GM19468 (cell line): Measurements from ENCODE around the gene ALCAM.
"Not testable (repeated sequence)": the region's sequence is repeated elsewhere in the genome, so short reads cannot be mapped to it uniquely, and the experiment has no call there.

ENCODE experiments used
- ATAC-seq: cut with Tn5 transposase; IDR thresholded peaks from one replicate; pipeline ENCODE4 v1.9.1; 2021; ENCODE audit warnings: mild to moderate bottlenecking, moderate library complexity, moderate number of reproducible peaks; ENCODE audit not compliant: unreplicated experiment; ENCODE audit errors: extremely low read depth

The ALCAM gene

GRCh38 chr3:105561876-105562275, 195.2 kb downstream of the ALCAM start:
- ATAC-seq = no peak

- ATAC-seq = no peak
These were observed 198.0 kb downstream of the ALCAM start for GRCh38 chr3:105564546-105565288.

- ATAC-seq = no peak
These were observed 204.3 kb downstream of the ALCAM start for GRCh38 chr3:105571005-105571404.

GRCh38 chr3:105572501-105572900, 205.8 kb downstream of the ALCAM start:
- ATAC-seq = no peak

- ATAC-seq = no peak
These were observed 212.7 kb downstream of the ALCAM start for GRCh38 chr3:105579439-105579838.

- no peak for ATAC-seq
These were observed 213.7 kb downstream of the ALCAM start for GRCh38 chr3:105580296-105580965.

GRCh38 chr3:105582015-105582414, 215.3 kb downstream of the ALCAM start:
- ATAC-seq = no peak

GRCh38 chr3:105584003-105584790, 217.5 kb downstream of the ALCAM start:
- no peak for ATAC-seq

DNA sequence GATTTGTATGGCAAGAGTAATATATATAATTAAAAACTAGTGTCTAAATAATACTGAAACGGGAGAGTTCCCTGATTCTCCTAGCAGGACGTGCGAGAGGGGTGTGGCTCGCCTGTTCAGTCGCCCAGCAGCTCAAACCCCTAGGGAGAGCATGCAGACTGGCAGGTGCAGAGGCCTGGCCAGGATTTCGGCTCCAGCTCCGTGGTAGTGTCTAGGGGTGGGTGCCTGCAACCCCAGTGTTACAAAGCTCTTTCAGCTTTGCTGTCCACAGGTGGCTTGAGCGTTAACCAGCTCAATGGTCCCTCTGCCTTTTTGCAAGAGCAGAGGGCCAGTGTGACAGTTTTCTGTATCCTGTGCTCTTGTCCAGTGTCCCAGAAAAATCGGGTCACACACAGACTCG, 226.6 kb downstream of the ALCAM start:
- ATAC-seq = no peak

- no peak for ATAC-seq
These were observed 227.5 kb downstream of the ALCAM start for GRCh38 chr3:105594219-105594618.

DNA sequence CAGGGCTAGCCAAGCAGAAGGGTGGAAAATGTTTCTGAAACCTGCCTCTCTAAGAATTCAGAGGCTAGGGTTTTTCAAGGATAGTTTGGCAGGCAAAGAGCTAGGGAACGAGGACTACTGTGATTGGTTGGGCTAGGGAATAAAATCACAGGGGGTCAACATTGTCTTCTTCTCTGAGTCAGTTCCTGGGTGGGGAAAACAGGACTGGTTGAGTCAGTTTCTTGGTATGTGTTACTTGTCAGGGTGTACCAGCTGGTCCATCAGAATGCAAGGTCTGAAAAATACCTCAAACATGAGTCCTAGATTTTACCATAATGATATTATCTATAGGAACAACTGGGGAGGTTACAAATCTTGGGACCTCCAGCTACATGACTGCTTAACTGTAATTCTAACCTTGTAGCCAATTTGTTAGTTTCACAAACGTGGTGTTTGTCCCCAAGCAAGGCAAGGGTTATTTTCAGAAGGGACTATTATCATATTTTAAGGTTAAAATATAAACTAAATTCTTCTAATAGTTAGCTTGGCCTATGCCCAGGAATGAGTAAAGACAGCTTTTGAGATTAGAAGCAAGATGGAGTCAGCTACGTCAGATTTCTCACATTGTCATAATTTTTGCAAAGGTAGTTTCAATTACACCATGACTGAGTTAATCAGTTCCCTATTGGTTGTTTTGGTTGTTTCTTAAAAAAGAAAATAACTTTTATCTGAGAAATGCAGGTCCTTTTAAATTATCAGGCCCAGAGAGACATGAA, 231.5 kb downstream of the ALCAM start:
- ATAC-seq = no peak

DNA sequence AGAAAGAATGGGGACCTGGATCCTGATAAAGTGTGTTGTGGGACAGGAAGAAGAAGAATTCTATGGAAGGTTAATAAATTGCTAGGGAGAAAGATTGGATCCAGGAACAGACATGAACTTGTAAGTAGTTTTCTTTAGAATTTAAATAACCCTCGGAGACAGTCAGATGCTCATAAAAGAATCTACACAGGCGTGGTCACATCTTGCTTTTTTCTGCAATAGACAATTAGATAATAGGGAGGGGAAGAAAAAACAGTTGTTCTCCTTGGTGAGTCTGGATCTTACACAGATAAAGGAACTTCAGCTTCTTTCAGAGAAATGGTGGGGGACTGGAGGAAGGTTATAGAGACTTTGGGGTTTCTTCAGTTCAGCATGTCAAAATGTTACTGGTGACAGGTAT, 232.6 kb downstream of the ALCAM start:
- no peak for ATAC-seq

GRCh38 chr3:105601756-105602155, 235.0 kb downstream of the ALCAM start:
- not testable (repeated sequence) for ATAC-seq

DNA sequence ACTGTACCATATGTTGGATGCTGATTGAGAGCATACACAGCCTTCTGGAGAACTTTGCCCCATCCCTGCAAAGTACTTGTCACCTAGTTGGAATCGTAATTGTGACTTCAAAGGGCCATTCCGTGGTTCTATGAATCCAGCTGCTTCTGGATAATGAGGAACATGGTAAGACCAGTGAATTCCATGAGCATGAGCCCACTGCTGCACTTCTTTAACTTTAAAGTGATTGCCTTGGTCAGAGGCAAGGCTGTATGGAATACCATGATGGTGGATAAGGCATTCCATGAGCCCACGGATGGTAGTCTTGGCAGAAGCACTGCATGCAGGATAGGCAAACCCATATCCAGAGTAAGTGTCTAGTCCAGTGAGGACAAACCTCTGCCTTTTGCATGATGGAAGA, 235.6 kb downstream of the ALCAM start:
- not testable (repeated sequence) for ATAC-seq

GRCh38 chr3:105603516-105603915, 236.8 kb downstream of the ALCAM start:
- ATAC-seq = not testable (repeated sequence)

GRCh38 chr3:105606016-105606415, 239.3 kb downstream of the ALCAM start:
- ATAC-seq = no peak

- ATAC-seq = no peak
These were observed 241.9 kb downstream of the ALCAM start for GRCh38 chr3:105608623-105609022.

DNA sequence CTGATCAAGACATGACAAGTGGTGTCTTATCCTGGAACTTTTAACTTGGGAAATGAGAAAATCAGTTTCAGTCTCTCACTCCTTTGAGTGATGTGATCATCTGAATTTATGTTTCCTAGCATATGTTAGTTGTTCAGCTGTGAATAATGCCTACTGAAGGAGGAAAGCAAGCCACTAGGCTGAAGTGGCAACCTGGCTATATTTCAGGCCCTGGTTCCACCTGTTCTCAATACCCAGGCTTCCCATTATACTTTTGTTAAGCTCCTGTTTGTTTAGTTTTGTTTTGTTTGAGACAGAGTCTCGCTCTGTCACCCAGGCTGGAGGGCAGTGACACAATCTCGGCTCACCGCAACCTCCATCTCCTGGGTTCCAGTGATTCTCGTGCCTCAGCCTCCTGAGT, 243.8 kb downstream of the ALCAM start:
- ATAC-seq = no peak

DNA sequence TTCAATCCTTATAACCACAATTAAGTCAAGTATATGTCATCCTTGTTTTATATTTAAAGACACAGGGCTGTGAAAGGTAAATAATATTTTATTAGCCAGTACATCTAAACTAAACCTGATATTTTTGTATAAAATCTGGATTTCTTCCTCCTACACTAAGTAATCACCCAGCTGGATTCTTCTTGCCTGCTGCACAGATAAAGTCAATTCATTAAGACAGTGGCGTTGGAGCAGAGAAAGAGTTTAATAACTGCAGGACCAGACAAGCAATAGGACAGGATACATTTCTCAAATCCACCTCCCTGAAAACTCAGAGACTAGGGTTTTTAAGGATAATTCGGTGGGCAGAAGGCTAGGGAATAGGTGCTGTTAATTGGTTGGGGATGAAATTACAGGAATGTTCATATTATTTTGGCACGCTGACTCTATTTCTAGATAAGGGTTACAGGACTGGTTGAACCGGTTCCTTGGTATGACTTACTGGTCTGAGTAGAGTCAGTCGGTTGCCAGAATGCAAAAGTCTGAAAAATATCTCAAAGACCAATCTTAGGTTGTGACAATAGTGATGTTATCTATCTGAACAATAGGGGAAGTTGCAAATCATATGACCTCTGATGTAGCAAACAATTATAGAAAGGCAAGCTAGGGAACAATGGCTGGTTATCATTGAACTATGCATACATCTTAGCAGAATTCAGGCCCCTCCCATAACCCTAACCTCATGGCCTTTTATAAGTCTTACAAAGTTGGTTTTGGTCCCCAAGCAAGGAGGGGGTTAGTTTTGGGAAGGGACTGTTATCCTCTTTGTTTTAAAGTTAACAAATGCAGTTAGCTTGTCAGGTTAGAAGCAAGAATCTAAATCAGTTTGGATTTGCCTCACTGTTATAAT, 244.8 kb downstream of the ALCAM start:
- ATAC-seq = no peak
